Panc1 (cell line): ENCODE measurements around the gene INPPL1.

Experiments used
- CTCF ChIP-seq: fragments of 450-650 bp; IDR thresholded peaks from 2 replicates; pipeline ENCODE4 v1.5.1; 2017; ENCODE audit warnings: mild to moderate bottlenecking
- POLR2AphosphoS5 ChIP-seq: IDR thresholded peaks from 2 replicates; pipeline ENCODE4 v1.6.1; 2012; ENCODE audit warnings: mild to moderate bottlenecking, low read depth, low read length, moderate library complexity
- REST ChIP-seq, 2 experiments: IDR thresholded peaks; 2 replicates each; pipeline ENCODE4 v1.6.1; 2011 to 2012; ENCODE audit warnings: low read depth in 2 of 2, control low read depth in 1 of 2, low read length in 1 of 2, mild to moderate bottlenecking in 1 of 2, moderate library complexity in 1 of 2; ENCODE audit not compliant: insufficient read depth in 1 of 2
- TCF7L2 ChIP-seq: IDR thresholded peaks from 2 replicates; pipeline ENCODE4 v1.6.1; 2011; ENCODE audit warnings: mild to moderate bottlenecking, low read depth, low read length, inconsistent platforms

GRCh38 chr11:72222106-72222891 lies 2.3 kb upstream of the INPPL1 start:
- TF ChIP-seq CTCF (no peak), REST (IDR thresholded peaks at IDR 0.05; ENCODE audit: insufficient read depth in 1 of 2, low read depth in 2 of 2, low read length in 1 of 2) (no peak), TCF7L2 (no peak), POLR2AphosphoS5 (no peak)
